B cell (primary cell): ENCODE results near the gene C9orf72.

Experiments used
- CTCF ChIP-seq: fragments of 200-600 bp; IDR thresholded peaks from one replicate; pipeline ENCODE4 v1.8.0; 2022; ENCODE audit warnings: antibody characterized with exemption, mild to moderate bottlenecking
- EZH2 ChIP-seq: IDR thresholded peaks from 2 replicates; pipeline ENCODE4 v1.6.1; 2012; ENCODE audit warnings: borderline replicate concordance, low read depth, mild to moderate bottlenecking, moderate library complexity, low read length; ENCODE audit not compliant: insufficient read depth, poor library complexity, severe bottlenecking

GRCh38 chr9:27572566-27572917, 739 bp downstream of the C9orf72 start:
- TF ChIP-seq CTCF, result no peak
- TF ChIP-seq EZH2, result no peak
